Right lobe of liver (tissue), 6 donors: ENCODE measurements around the gene NUTM1. TPM values are rescaled to one million over a fixed set of nuclear protein-coding genes. Genes with fewer than 3 reads are reported as not detected.

Experiments used
- ATAC-seq, 4 donors: fragments of 200-7000 bp; cut with Tn5 transposase; one replicate each; pipeline ENCODE4 v1.9.1; 2020; ENCODE audit warnings: mild to moderate bottlenecking in 4 of 4, moderate library complexity in 4 of 4
- DNase-seq, 3 donors: peaks; one replicate each; pipeline ENCODE4 v3.0.0-alpha.2; 2020
- H3K27ac ChIP-seq, 3 donors: fragments of 200-600 bp; one replicate each; pipeline ENCODE4 v1.8.0; 2022
- H3K27me3 ChIP-seq, 2 donors: fragments of 200-600 bp; one replicate each; pipeline ENCODE4 v1.8.0; 2022
- H3K36me3 ChIP-seq, 4 donors: fragments of 200-600 bp; sonication (generic) in 1 of 4; one replicate each; pipeline versions ENCODE4 v1.5.1 to v1.8.0; 2017 to 2022; ENCODE audit warnings: control low read depth in 1 of 4
- H3K4me1 ChIP-seq, 4 donors: fragments of 200-600 bp; sonication (generic) in 1 of 4; one replicate each; pipeline versions ENCODE4 v1.5.1 to v1.8.0; 2017 to 2022; ENCODE audit warnings: control low read depth in 1 of 4
- H3K4me3 ChIP-seq, 3 donors: fragments of 200-600 bp; one replicate each; pipeline ENCODE4 v1.8.0; 2022
- H3K9me3 ChIP-seq, 4 donors: fragments of 200-600 bp; sonication (generic) in 1 of 4; one replicate each; pipeline versions ENCODE4 v1.5.1 to v1.8.0; 2017 to 2022; ENCODE audit warnings: control low read depth in 1 of 4
- POLR2A ChIP-seq: fragments of 450-650 bp; IDR thresholded peaks from one replicate; pipeline ENCODE4 v1.6.1; 2017; ENCODE audit warnings: antibody characterized with exemption, mild to moderate bottlenecking
- WGBS: methylation state at CpG from one replicate; pipeline ENCODE4 v1.1.6; 2018; ENCODE audit warnings: low coverage, low lambda C conversion rate; ENCODE audit not compliant: insufficient coverage; ENCODE audit errors: missing lambda C conversion rate; 5-methylcytosine and 5-hydroxymethylcytosine counted together
- intact Hi-C, 2 donors: fragments of 100-400 bp; cut with DNase I; formaldehyde crosslinking; loops; one replicate each; pipeline versions ENCODE4 v1.11.2 to v1.14.1; 2022
- total RNA-seq, 6 experiments: library from RNA; depleted of rRNA in 2 of 6; stranded (reverse); fragments of >200 nt in 2 of 6; fragmentation: NEBNext Ultra II Directional in 3 of 6; extraction: Animal tissue kit (Norgen Biotek cat#: 25700) in 3 of 6; gene quantifications; one replicate each; pipeline versions ENCODE4 v1.1.0 to v1.2.4, GENCODE V29; 2016 to 2023
- TF ChIP-seq, protein P1 (sequence below), 4 donors: fragments of 200-600 bp in 3 of 4; fragments of 450-650 bp in 1 of 4; IDR thresholded peaks; one replicate each; pipeline versions ENCODE4 v1.5.1 to v1.8.0; 2016 to 2022; ENCODE audit warnings: antibody characterized with exemption in 4 of 4, mild to moderate bottlenecking in 2 of 4
- donor health status: DM: no; HTN: yes; CAD: no.
- donor health status: DM: no; HTN: no; CAD: no.
- donor health status: DM: no; HTN: no; CAD: no.
- donor health status: DM: no; HTN: yes; CAD: no.
- donor health status: DM: no; HTN: yes; CAD: no.

NUTM1 gene
- total RNA-seq, 6 experiments from 2014 or later: not detected

DNA sequence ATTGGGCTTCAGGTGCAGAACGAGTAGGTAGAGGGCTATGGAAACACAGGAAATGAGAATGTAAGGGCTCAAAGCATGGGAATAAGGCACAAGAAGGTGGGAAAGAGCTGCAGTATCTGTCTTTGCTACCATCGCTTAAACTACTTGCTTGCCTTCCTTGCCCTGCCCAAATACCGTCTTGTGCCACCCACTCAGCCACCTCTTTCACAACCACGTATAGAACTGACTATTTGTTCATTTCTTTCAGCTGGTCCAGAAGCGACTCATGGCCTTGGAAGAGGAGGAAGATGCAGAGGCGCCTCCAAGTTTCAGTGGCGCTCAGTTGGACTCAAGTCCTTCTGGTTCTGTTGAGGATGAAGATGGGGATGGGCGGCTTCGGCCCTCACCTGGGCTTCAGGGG is 12.1 kb downstream of the NUTM1 start:
- Histone ChIP-seq H3K4me3 (no peak overlapping the region), H3K9me3 (no peaks in the 10 kb centered on the region), H3K27me3 (no peaks in the 10 kb centered on the region), H3K4me1 (no peaks in the 10 kb centered on the region), H3K27ac (no peak overlapping the region), H3K36me3 (no peaks in the 10 kb centered on the region)
- intact Hi-C loops: no loop called here
- 48% methylated on average over 2 of the region's 9 CpGs for WGBS
- DNase-seq: no peak
- ATAC-seq: no peak
- TF ChIP-seq POLR2A: no peak
- TF ChIP-seq, protein P1, sequence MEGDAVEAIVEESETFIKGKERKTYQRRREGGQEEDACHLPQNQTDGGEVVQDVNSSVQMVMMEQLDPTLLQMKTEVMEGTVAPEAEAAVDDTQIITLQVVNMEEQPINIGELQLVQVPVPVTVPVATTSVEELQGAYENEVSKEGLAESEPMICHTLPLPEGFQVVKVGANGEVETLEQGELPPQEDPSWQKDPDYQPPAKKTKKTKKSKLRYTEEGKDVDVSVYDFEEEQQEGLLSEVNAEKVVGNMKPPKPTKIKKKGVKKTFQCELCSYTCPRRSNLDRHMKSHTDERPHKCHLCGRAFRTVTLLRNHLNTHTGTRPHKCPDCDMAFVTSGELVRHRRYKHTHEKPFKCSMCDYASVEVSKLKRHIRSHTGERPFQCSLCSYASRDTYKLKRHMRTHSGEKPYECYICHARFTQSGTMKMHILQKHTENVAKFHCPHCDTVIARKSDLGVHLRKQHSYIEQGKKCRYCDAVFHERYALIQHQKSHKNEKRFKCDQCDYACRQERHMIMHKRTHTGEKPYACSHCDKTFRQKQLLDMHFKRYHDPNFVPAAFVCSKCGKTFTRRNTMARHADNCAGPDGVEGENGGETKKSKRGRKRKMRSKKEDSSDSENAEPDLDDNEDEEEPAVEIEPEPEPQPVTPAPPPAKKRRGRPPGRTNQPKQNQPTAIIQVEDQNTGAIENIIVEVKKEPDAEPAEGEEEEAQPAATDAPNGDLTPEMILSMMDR (IDR thresholded peaks at IDR 0.05): no peak

DNA sequence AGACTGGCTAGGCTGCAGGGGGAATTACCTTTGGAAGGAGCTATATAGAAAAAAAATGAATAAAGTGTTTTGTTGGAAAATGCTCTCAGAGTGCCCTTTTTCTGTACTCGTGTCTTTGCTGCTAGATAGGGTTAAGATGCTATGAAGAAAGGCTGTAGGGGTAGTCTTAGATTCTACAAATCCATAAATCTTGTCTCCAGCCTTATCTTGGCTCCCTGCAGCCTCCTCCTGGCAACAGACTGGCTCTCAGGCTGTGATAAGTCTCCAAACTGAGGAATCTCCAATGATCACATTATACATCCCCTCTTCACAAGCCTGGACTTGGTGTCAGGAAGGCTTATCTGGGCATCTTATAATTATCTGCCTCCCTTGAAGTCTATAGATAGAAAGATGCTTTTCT is 14.5 kb downstream of the NUTM1 start:
- TF ChIP-seq, protein P1 (IDR thresholded peaks at IDR 0.05): no peak
- no peak for TF ChIP-seq POLR2A
- ATAC-seq (no peak), DNase-seq (no peak)
- H3K27ac ChIP-seq: no peak overlapping the region
- H3K9me3 ChIP-seq: no peaks in the 10 kb centered on the region
- WGBS: 57% methylated on average over 1 of the region's 1 CpG
- H3K4me3 ChIP-seq: no peak overlapping the region
- H3K27me3 ChIP-seq: no peaks in the 10 kb centered on the region
- H3K36me3 ChIP-seq: no peaks in the 10 kb centered on the region
- intact Hi-C loops: no loop called here
- H3K4me1 ChIP-seq: no peaks in the 10 kb centered on the region

DNA sequence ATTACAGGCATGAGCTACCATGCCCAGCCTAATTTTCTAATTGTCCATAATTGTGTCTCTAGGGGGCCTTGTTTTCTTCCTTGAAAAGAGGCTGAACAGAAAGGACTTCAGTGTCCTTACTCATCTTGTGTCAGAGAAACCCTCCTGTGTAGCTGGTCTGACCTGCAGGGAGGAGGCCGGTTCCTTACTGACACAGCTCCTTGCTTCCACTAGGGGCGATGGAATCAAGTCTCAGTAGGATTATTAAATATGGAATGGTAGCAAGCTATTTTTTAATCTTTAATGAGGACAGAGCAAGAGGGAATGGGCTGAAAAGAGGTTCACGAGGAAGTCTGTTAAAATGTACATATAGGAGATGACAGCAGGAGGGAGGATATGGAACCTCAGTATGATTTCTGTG is 15.3 kb downstream of the NUTM1 start:
- H3K27me3 ChIP-seq: no peaks in the 10 kb centered on the region
- no peak for TF ChIP-seq POLR2A
- TF ChIP-seq, protein P1 (IDR thresholded peaks at IDR 0.05): peak in 1 of 4 donors; percentile 5
- 80% methylated on average over 3 of the region's 3 CpGs for WGBS
- intact Hi-C loops: no loop called here
- no peaks in the 10 kb centered on the region for H3K9me3 ChIP-seq
- DNase-seq: no peak
- H3K36me3 ChIP-seq: no peaks in the 10 kb centered on the region
- no peak overlapping the region for H3K4me3 ChIP-seq
- H3K27ac ChIP-seq: no peak overlapping the region
- ATAC-seq: no peak
- H3K4me1 ChIP-seq: no peaks in the 10 kb centered on the region

DNA sequence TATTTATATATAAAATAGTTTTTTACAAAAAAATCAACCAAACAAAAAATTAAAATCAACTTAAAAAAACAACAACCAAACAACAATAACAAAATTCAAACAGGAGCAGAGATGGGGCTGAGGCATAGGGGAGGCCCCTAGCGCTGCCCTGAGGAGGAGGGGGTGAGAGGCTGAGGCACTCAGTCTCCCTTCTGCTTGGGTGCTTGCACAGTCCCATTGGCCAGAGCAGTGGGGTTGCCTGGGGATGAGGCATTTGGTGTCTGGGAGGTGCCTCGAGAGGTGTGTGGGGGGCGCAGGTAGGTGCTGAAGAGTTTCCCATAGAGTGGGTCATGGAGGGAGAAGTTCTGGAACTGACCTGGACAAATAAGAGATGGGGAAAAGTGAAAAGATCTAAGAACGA is 15.8 kb downstream of the NUTM1 start:
- H3K9me3 ChIP-seq: no peaks in the 10 kb centered on the region
- no peak for ATAC-seq
- H3K27ac ChIP-seq: no peak overlapping the region
- TF ChIP-seq, protein P1 (IDR thresholded peaks at IDR 0.05): no peak
- TF ChIP-seq POLR2A: no peak
- no peaks in the 10 kb centered on the region for H3K27me3 ChIP-seq
- intact Hi-C loops: no loop called here
- no peaks in the 10 kb centered on the region for H3K36me3 ChIP-seq
- no peak overlapping the region for H3K4me3 ChIP-seq
- WGBS: 82% methylated on average over 4 of the region's 4 CpGs
- no peaks in the 10 kb centered on the region for H3K4me1 ChIP-seq
- no peak for DNase-seq

DNA sequence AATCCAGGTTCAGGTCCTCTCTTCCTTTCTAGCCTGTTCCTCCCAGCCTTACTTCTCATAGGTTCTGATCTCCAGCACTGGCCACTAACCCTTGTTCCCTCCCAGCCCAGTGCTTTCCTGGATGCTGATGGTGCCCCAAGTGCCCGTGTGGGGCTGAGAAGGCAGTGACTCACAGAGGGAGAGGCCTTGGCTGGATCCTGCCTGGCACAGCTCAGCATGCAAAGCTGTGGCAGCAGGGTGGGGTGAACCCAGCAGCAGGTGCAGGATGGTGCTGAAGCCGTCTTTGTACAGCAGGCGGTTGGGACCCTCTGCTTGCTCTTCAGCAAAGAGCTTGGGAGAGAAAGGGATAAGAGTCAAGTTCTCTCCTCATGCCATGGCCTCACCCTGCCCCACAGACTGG is 16.3 kb downstream of the NUTM1 start:
- Histone ChIP-seq H3K4me3 (no peak overlapping the region), H3K27ac (no peak overlapping the region), H3K4me1 (no peaks in the 10 kb centered on the region), H3K27me3 (no peaks in the 10 kb centered on the region), H3K36me3 (no peaks in the 10 kb centered on the region), H3K9me3 (no peaks in the 10 kb centered on the region)
- DNase-seq: no peak
- intact Hi-C loops: no loop called here
- no peak for TF ChIP-seq POLR2A
- TF ChIP-seq, protein P1 (IDR thresholded peaks at IDR 0.05): no peak
- WGBS: 82% methylated on average over 2 of the region's 3 CpGs
- ATAC-seq: no peak
